Activated naive CD8-positive, alpha-beta T cell treated with anti-CD3 and anti-CD28 coated beads for 36 hours (primary cell): ENCODE data around the gene ADRA2B. TPM values are rescaled to one million over a fixed set of nuclear protein-coding genes. Genes with fewer than 3 reads are reported as not detected.
"Not testable (repeated sequence)": the region's sequence is repeated elsewhere in the genome, so short reads cannot be mapped to it uniquely, and the experiment has no call there.

Experiments
- DNase-seq: peaks from one replicate; pipeline ENCODE4 v3.0.0; 2021
- H3K27ac Mint-ChIP-seq: one replicate; pipeline ENCODE4 v1.8.0; 2022; ENCODE audit warnings: mild to moderate bottlenecking, moderate library complexity, mixed read lengths
- H3K27me3 Mint-ChIP-seq: one replicate; pipeline ENCODE4 v1.8.0; 2022; ENCODE audit warnings: mild to moderate bottlenecking, mixed read lengths
- H3K36me3 Mint-ChIP-seq: one replicate; pipeline ENCODE4 v1.8.0; 2021; ENCODE audit warnings: mild to moderate bottlenecking, mixed read lengths
- H3K4me1 Mint-ChIP-seq: one replicate; pipeline ENCODE4 v1.8.0; 2021; ENCODE audit warnings: mixed read lengths
- H3K4me3 Mint-ChIP-seq: one replicate; pipeline ENCODE4 v1.8.0; 2022; ENCODE audit warnings: mild to moderate bottlenecking, moderate library complexity, mixed read lengths
- H3K9me3 Mint-ChIP-seq: one replicate; pipeline ENCODE4 v1.8.0; 2022; ENCODE audit warnings: mixed read lengths
- total RNA-seq, 2 experiments: library from RNA; stranded (reverse); gene quantifications; one replicate each; pipeline ENCODE4 v1.2.3, GENCODE V29; 2021

Gene ADRA2B
- total RNA-seq, 2 experiments from 2014 or later = 0.29 to 0.30 TPM

DNA sequence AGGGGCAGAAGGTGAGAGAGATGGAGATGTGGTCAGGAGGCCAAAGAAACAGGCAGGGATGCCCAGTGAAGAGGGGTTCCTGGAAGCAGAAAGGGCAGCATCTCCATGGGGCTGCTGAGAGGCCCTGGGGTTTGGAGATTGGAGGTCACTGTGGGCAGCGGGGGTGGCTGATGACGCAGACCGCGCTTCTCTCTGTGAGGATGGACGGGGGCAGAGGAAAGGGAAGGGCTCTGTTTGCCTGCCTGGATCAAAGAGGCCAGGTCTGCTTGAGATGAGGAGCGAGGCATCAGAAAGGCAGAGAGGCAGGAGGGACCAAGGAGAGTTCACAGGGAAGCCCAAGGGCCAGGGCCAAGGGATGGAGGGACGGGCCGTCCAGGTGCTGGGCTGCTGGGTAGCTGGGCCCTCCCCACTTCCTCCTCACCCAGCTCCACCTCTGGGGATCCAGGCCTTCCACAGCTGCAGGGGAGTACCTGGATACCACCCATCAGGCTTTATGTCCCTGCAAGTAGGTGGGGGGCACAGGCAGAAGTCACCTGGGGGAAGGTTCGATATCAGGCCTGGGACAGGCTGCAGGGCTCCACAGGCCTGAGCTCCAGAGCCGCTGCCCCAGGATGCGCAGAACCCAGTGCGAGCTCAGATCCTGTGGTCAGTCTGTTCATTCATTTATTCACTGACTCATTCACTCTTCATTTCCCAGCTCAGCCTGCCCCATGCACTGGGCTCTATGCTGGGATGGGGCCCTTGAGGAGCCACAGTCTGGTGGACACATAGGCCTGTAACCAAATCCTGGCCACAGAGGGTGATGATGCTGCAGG is 30.6 kb downstream of the ADRA2B start:
- Mint-ChIP-seq H3K9me3 (no peaks in the 10 kb centered on the region), H3K4me1 (peaks cover 3% of the 10 kb centered on the region), H3K27ac (no peak overlapping the region), H3K4me3 (no peak overlapping the region), H3K36me3 (no peaks in the 10 kb centered on the region), H3K27me3 (peaks cover 3% of the 10 kb centered on the region)
- DNase-seq = no peak

- not testable (repeated sequence) for H3K27ac Mint-ChIP-seq, DNase-seq, H3K36me3 Mint-ChIP-seq, H3K4me1 Mint-ChIP-seq, H3K4me3 Mint-ChIP-seq, H3K27me3 Mint-ChIP-seq, H3K9me3 Mint-ChIP-seq
Observed at GRCh38 chr2:96084858-96085518, 31.4 kb downstream of the ADRA2B start.

DNA sequence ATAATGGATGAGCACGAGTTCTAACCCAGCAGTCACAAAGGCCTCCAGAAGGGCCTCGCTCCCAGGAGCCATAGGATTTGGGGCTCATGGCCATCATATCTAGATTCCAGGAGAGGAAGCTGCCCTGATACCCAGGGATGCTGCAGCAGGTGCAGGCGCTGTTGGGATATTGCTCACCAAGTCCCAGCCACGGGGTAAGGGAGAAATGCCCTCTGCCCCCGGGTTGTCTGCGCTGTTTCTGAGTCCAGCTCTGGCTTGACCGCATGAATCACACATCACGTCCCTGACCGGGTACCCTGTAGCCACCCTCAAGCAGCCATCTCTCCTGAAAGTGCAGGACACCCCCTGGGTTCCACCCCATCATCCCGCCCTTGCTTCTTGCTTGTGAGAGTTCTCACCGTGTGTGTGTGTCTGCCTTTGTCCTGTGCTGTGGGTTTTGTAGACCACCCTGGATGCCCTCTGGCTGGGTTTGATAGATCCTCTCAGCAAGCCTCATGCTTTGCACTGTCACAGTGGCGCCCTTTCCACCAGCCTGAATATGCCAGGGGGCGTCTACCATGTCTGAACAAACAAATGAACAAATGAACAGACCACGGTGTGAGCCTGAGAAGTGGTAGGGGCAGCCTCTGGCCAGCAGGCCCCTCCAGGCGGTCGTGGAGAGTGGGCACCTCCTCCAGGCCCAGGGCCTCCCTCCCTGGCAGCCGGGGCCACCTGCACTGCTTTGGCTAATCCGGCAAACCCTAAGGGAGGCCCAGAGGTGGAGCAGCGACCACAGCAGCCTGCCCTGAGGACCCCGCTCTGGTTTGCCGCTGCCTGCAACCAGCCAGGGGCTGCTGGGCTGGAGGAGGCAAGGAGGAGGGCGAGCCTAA is 32.1 kb downstream of the ADRA2B start:
- DNase-seq = no peak
- H3K4me3 Mint-ChIP-seq = no peak overlapping the region
- H3K4me1 Mint-ChIP-seq = peaks cover 3% of the 10 kb centered on the region
- no peaks in the 10 kb centered on the region for H3K9me3 Mint-ChIP-seq
- no peak overlapping the region for H3K27ac Mint-ChIP-seq
- peaks cover 3% of the 10 kb centered on the region for H3K27me3 Mint-ChIP-seq
- H3K36me3 Mint-ChIP-seq = no peaks in the 10 kb centered on the region

GRCh38 chr2:96083064-96083939 is 33.1 kb downstream of the ADRA2B start:
- no peak for DNase-seq
- Mint-ChIP-seq H3K9me3 (no peaks in the 10 kb centered on the region), H3K4me3 (no peak overlapping the region), H3K4me1 (peaks cover 3% of the 10 kb centered on the region), H3K27me3 (peaks cover 3% of the 10 kb centered on the region), H3K36me3 (no peaks in the 10 kb centered on the region), H3K27ac (no peak overlapping the region)

GRCh38 chr2:96082211-96083063 is 33.9 kb downstream of the ADRA2B start:
- Mint-ChIP-seq H3K36me3 (no peaks in the 10 kb centered on the region), H3K27me3 (peaks cover 3% of the 10 kb centered on the region), H3K27ac (no peak overlapping the region), H3K4me3 (no peak overlapping the region), H3K4me1 (peaks cover 3% of the 10 kb centered on the region), H3K9me3 (no peaks in the 10 kb centered on the region)
- DNase-seq = no peak

DNA sequence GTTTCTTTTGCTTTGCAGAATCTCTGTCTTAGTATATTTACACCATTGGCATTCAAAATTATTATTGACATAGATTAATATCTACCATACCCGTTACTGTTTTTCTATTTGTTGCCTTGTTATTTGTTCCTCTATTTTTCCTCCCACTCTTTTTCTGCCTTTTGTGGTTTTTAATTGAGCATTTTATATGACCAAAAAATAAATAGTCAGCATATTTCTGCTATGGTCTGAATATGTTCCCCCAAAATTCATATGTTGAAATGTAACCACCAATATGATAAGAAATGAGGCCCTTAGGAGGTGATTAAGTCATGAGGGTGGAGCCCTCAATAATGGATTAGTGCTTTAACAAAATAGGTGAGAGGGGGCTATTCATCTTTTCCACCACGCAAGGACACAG is 35.3 kb downstream of the ADRA2B start:
- no peaks in the 10 kb centered on the region for H3K4me1 Mint-ChIP-seq
- peaks cover 3% of the 10 kb centered on the region for H3K27me3 Mint-ChIP-seq
- H3K36me3 Mint-ChIP-seq = no peaks in the 10 kb centered on the region
- no peak overlapping the region for H3K4me3 Mint-ChIP-seq
- H3K9me3 Mint-ChIP-seq = peaks cover 3% of the 10 kb centered on the region
- DNase-seq = no peak
- no peak overlapping the region for H3K27ac Mint-ChIP-seq

DNA sequence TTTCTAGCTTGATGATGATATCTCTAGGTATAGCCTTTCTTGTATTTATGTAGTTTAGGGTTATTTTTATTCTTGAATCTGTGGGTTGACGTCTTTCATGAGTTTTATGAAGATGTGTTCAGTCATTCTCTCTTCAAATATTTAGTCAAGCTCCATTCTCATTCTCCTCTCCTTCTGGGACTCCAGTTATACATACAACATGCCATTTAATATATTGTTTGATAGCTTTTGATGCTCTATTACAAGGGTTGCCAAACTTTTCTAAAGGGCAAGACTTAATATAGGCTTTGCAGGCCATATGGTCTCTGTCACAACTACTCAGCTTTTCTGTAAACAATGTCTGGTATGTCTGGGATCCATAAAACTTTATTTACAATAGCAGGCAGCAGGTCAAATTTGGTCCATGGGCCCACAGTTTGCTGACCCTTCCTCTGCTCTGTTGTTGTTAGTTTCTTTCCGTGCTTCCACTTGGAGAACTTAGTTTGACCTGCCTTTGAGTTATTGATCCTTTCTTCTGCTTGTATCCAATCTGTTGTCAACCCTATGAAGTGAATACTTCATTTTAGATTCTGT is 41.1 kb downstream of the ADRA2B start:
- Mint-ChIP-seq H3K4me3 (no peak overlapping the region), H3K4me1 (no peaks in the 10 kb centered on the region), H3K27me3 (no peaks in the 10 kb centered on the region), H3K9me3 (peaks cover 8% of the 10 kb centered on the region), H3K36me3 (no peaks in the 10 kb centered on the region), H3K27ac (no peak overlapping the region)
- no peak for DNase-seq

DNA sequence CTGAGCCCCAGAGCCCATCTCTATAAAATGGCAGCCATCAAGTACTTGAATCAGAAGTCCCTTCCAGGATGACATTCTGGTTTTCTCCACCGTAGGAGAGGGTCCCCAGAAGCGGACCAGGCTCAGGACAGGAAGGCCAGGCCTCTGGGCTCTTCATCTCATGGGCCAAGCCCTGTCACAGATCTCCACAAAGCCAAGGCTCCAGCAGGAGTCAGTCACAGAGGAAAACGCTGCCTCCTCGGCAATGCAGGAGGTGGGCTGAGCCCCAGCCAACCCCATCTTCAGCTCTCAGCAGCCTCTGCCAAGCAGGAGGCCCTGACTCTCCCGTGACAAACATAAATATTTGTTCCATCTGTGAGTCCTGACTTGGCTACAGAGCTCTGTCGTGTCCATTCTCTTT is 42.2 kb downstream of the ADRA2B start:
- Mint-ChIP-seq H3K4me3 (no peak overlapping the region), H3K4me1 (no peaks in the 10 kb centered on the region), H3K9me3 (peaks cover 8% of the 10 kb centered on the region), H3K36me3 (no peaks in the 10 kb centered on the region), H3K27ac (no peak overlapping the region), H3K27me3 (no peaks in the 10 kb centered on the region)
- DNase-seq = no peak

GRCh38 chr2:96073170-96073775 is 43.1 kb downstream of the ADRA2B start:
- Mint-ChIP-seq H3K27ac (no peak overlapping the region), H3K4me1 (no peaks in the 10 kb centered on the region), H3K36me3 (no peaks in the 10 kb centered on the region), H3K4me3 (no peak overlapping the region), H3K9me3 (peaks cover 8% of the 10 kb centered on the region), H3K27me3 (no peaks in the 10 kb centered on the region)
- DNase-seq = no peak

GRCh38 chr2:96072746-96073145 is 43.6 kb downstream of the ADRA2B start:
- H3K9me3 Mint-ChIP-seq = peaks cover 8% of the 10 kb centered on the region
- no peaks in the 10 kb centered on the region for H3K4me1 Mint-ChIP-seq
- no peaks in the 10 kb centered on the region for H3K36me3 Mint-ChIP-seq
- no peak for DNase-seq
- no peak overlapping the region for H3K27ac Mint-ChIP-seq
- H3K4me3 Mint-ChIP-seq = no peak overlapping the region
- no peaks in the 10 kb centered on the region for H3K27me3 Mint-ChIP-seq

DNA sequence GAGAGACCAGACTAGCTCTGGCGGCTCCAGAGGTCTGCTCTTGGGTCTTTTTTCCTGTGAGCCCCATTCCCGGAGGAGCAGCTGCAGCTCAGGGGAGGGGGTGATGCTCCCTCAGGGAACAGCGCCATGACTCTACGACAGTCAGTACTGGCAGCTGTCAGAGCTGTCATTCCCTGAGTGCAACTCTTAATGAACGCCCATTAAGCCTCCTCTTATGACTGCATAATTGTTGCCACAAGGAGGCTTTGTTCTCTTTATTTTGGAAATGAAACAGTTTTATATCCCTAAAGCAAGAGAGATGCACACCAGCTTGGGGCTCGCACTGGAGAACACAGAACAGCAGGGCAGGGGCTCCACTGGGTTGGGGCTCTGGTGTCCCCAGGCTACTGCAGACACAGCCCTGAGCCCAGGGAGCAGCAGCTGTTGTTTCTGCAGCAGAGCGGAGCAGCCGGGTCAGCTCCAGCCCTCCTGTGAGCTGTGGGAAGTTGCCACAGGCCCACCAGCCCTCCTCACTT is 44.3 kb downstream of the ADRA2B start:
- not testable (repeated sequence) for H3K27ac Mint-ChIP-seq, H3K4me1 Mint-ChIP-seq, DNase-seq, H3K27me3 Mint-ChIP-seq, H3K9me3 Mint-ChIP-seq, H3K4me3 Mint-ChIP-seq, H3K36me3 Mint-ChIP-seq

GRCh38 chr2:96071087-96071976 is 45.0 kb downstream of the ADRA2B start:
- not testable (repeated sequence) for H3K36me3 Mint-ChIP-seq, DNase-seq, H3K27me3 Mint-ChIP-seq, H3K9me3 Mint-ChIP-seq, H3K4me1 Mint-ChIP-seq, H3K27ac Mint-ChIP-seq, H3K4me3 Mint-ChIP-seq
